GM18951 (cell line): ENCODE data around the gene TREM1.

ENCODE experiments used
- POLR2A ChIP-seq: IDR thresholded peaks from 4 replicates; pipeline ENCODE4 v1.6.1; 2011; ENCODE audit warnings: mild to moderate bottlenecking; ENCODE audit not compliant: insufficient read length, insufficient read depth; ENCODE audit errors: extremely low read depth
- in situ Hi-C: fragments of 300-500 bp; cut with MboI; formaldehyde crosslinking; loops from one replicate; pipeline ENCODE4 v1.12.0; 2022; ENCODE audit warnings: low sequenced_read_pairs, mixed read lengths, inconsistent platforms; ENCODE audit not compliant: unreplicated experiment

The TREM1 gene

DNA sequence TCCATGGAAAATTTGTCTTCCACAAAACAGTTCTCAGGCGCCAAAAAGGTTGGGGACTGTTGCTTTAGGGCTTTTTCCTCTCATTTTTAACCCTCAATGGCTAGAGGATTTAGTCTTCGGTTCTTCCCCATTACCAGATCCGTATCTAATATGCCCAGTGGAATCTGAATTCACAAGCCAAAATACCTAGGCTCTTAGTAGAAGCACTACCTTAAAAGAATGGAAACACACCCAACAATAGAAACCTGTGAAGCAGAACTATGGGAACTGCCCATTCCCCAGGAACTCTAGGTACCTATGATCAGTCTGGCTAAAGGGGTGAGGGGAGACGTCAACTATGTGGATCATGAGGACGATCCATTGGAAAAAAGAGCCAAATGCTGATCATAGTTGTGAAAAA lies 55.2 kb downstream of the TREM1 start:
- in situ Hi-C loops: no loop called here
- no peak for TF ChIP-seq POLR2A

- in situ Hi-C loops: no loop called here
- TF ChIP-seq POLR2A: no peak
These were observed 56.8 kb downstream of the TREM1 start for GRCh38 chr6:41229721-41230120.

- TF ChIP-seq POLR2A: no peak
- in situ Hi-C loops: no loop called here
These were observed 57.9 kb downstream of the TREM1 start for GRCh38 chr6:41228616-41229015.

- in situ Hi-C loops: no loop called here
These were observed 58.4 kb downstream of the TREM1 start, which contains the start of gene TREML4 for GRCh38 chr6:41228096-41228495. Gene TREML4, plus strand, starts transcription at chr6:41228349. Its CDS starts 79 bp downstream, at chr6:41228428.

GRCh38 chr6:41226752-41227151 lies 59.7 kb downstream of the TREM1 start:
- no peak for TF ChIP-seq POLR2A
- in situ Hi-C loops: no loop called here

More at GRCh38 chr6:41228096-41228495, 58.4 kb downstream of the TREM1 start, which contains the start of gene TREML4:
- no peak for TF ChIP-seq POLR2A

- in situ Hi-C loops: no loop called here
- no peak for TF ChIP-seq POLR2A
These were observed 61.7 kb downstream of the TREM1 start for GRCh38 chr6:41224800-41225199.
